SK-N-SH (cell line): ENCODE measurements around the gene RAET1E. TPM values are rescaled to one million over a fixed set of nuclear protein-coding genes. Genes with fewer than 3 reads are reported as not detected.

Experiments
- CTCF ChIA-PET: fragments of 300-600, 350-600 bp; formaldehyde crosslinking; extraction: SDS; loops from one replicate; lab custom pipeline; 2021; lab: Yijun Ruan, JAX
- POLR2A ChIA-PET: fragments of 350-600 bp; sonication (Branson Sonifier 250); formaldehyde crosslinking; extraction: SDS; loops from one replicate; lab custom pipeline; 2020; ENCODE audit warnings: antibody characterized with exemption, inconsistent platforms; lab: Yijun Ruan, JAX
- DNase-seq: peaks from one replicate; pipeline ENCODE4 v3.0.0; 2012
- H2AFZ ChIP-seq: fragments of 200-600 bp; sonication (generic); 2 replicates; pipeline ENCODE4 v1.8.1; 2016; ENCODE audit warnings: antibody characterized with exemption, mild to moderate bottlenecking, low read depth
- H3F3A ChIP-seq: fragments of 200-600 bp; sonication (generic); replicated peaks from 2 replicates; pipeline ENCODE3; 2016; ENCODE audit warnings: antibody characterized with exemption, mild to moderate bottlenecking; ENCODE audit not compliant: insufficient read depth
- H3K27ac ChIP-seq, 2 experiments: fragments of 200-500 bp in 1 of 2; fragments of 200-600 bp in 1 of 2; sonication (Bioruptor generic) in 1 of 2; sonication (generic), shearing (Covaris generic) in 1 of 2; 2 replicates each; pipeline versions ENCODE4 v1.5.1 to v1.6.1; 2014 to 2016; ENCODE audit warnings: low read depth in 2 of 2, inconsistent platforms in 1 of 2, low read length in 1 of 2, mild to moderate bottlenecking in 1 of 2, mixed read lengths in 1 of 2
- H3K27me3 ChIP-seq: fragments of 200-600 bp; sonication (generic), shearing (Covaris generic); 2 replicates; pipeline ENCODE4 v1.6.1; 2016; ENCODE audit warnings: mixed run types; ENCODE audit not compliant: insufficient read depth
- H3K36me3 ChIP-seq, 2 experiments: fragments of 200-500 bp in 1 of 2; fragments of 200-600 bp in 1 of 2; sonication (Bioruptor generic) in 1 of 2; sonication (generic) in 1 of 2; replicated peaks in 1 of 2; 2 replicates each; pipeline versions ENCODE3 to v1.5.1; 2014 to 2016; ENCODE audit warnings: low read length in 1 of 2, mild to moderate bottlenecking in 1 of 2; ENCODE audit not compliant: insufficient read depth in 2 of 2, control insufficient read depth in 1 of 2
- H3K4me1 ChIP-seq, 2 experiments: fragments of 200-500 bp in 1 of 2; fragments of 200-600 bp in 1 of 2; sonication (Bioruptor generic) in 1 of 2; sonication (generic), shearing (Covaris generic) in 1 of 2; 2 replicates each; pipeline versions ENCODE4 v1.5.1 to v1.6.1; 2014 to 2016; ENCODE audit warnings: low read depth in 1 of 2, low read length in 1 of 2, mixed run types in 1 of 2; ENCODE audit not compliant: insufficient read depth in 2 of 2, control insufficient read depth in 1 of 2
- H3K4me2 ChIP-seq: fragments of 200-600 bp; sonication (generic), shearing (Covaris generic); 2 replicates; pipeline ENCODE4 v1.6.1; 2017; ENCODE audit warnings: mixed run types
- H3K4me3 ChIP-seq, 2 experiments: fragments of 200-500 bp in 1 of 2; fragments of 200-600 bp in 1 of 2; sonication (Bioruptor generic) in 1 of 2; sonication (generic), shearing (Covaris generic) in 1 of 2; 2 replicates each; pipeline versions ENCODE4 v1.5.1 to v1.8.1; 2014 to 2016; ENCODE audit warnings: low read depth in 2 of 2, inconsistent platforms in 1 of 2, low read length in 1 of 2, mild to moderate bottlenecking in 1 of 2, mixed read lengths in 1 of 2, moderate library complexity in 1 of 2
- H3K79me2 ChIP-seq: fragments of 200-600 bp; sonication (generic); 2 replicates; pipeline ENCODE4 v1.8.1; 2017; ENCODE audit warnings: mild to moderate bottlenecking; ENCODE audit not compliant: insufficient read depth
- H3K9ac ChIP-seq: fragments of 200-600 bp; sonication (generic); 2 replicates; pipeline ENCODE4 v1.6.1; 2017; ENCODE audit warnings: mixed run types
- H3K9me2 ChIP-seq: fragments of 200-600 bp; sonication (generic); 2 replicates; pipeline ENCODE4 v1.6.1; 2017; ENCODE audit warnings: mixed run types
- H3K9me3 ChIP-seq: fragments of 200-600 bp; sonication (generic); 2 replicates; pipeline ENCODE4 v1.6.1; 2017; ENCODE audit warnings: mixed run types, mild to moderate bottlenecking, moderate library complexity
- H4K20me1 ChIP-seq: fragments of 200-600 bp; sonication (generic); 2 replicates; pipeline ENCODE4 v1.6.1; 2017; ENCODE audit warnings: mild to moderate bottlenecking, mixed run types; ENCODE audit not compliant: insufficient read depth
- CHD2 ChIP-seq: fragments of 150-350 bp; IDR thresholded peaks from 2 replicates; pipeline ENCODE4 v1.6.1; 2018; ENCODE audit warnings: low read length; ENCODE audit not compliant: partially characterized antibody
- EP300 ChIP-seq, 2 experiments: IDR thresholded peaks; 2 replicates each; pipeline versions ENCODE4 v1.4.0 to v1.6.1; 2012; ENCODE audit warnings: borderline replicate concordance in 1 of 2, low read depth in 1 of 2, low read length in 1 of 2
- FOXJ3 ChIP-seq: sonication (generic); formaldehyde crosslinking; IDR thresholded peaks from 2 replicates; pipeline ENCODE4 v1.5.1; 2020; ENCODE audit warnings: mild to moderate bottlenecking, missing genetic modification reagents
- IRF3 ChIP-seq: fragments of 150-350 bp; IDR thresholded peaks from 2 replicates; pipeline ENCODE4 v1.6.1; 2016; ENCODE audit warnings: mild to moderate bottlenecking, low read depth, low read length
- NFIC ChIP-seq: IDR thresholded peaks from 2 replicates; pipeline ENCODE4 v1.4.0; 2012; ENCODE audit warnings: borderline replicate concordance
- RAD21 ChIP-seq: IDR thresholded peaks from 2 replicates; pipeline ENCODE4 v1.6.1; 2012; ENCODE audit warnings: mild to moderate bottlenecking, low read length
- RCOR1 ChIP-seq: fragments of 150-350 bp; IDR thresholded peaks from 2 replicates; pipeline ENCODE4 v1.6.1; 2017; ENCODE audit warnings: antibody characterized with exemption, low read length
- RXRA ChIP-seq: IDR thresholded peaks from 2 replicates; pipeline ENCODE4 v1.4.0; 2012; ENCODE audit warnings: low read depth, mild to moderate bottlenecking, borderline replicate concordance
- SMC3 ChIP-seq: IDR thresholded peaks from 2 replicates; pipeline ENCODE4 v1.6.1; 2012; ENCODE audit warnings: low read depth, low read length, improper control_type of control experiment
- USF2 ChIP-seq: fragments of 150-350 bp; IDR thresholded peaks from 2 replicates; pipeline ENCODE4 v1.6.1; 2017; ENCODE audit warnings: antibody characterized with exemption, low read length, low read depth, borderline replicate concordance
- WGBS: methylation state at CpG from one replicate; pipeline ENCODE4 v1.1.6; 2017; ENCODE audit warnings: low lambda C conversion rate; 5-methylcytosine and 5-hydroxymethylcytosine counted together
- polyA plus RNA-seq, 3 experiments: library from polyadenylated mRNA; depleted of rRNA; stranded (reverse); fragments of >200 nt; gene quantifications; 2 replicates each; pipeline ENCODE4 v1.2.3, GENCODE V29; 2012

RAET1E gene
- polyA plus RNA-seq, 1 of the 3 experiments (the other 2 are of a cell fraction), result 0.15 TPM

DNA sequence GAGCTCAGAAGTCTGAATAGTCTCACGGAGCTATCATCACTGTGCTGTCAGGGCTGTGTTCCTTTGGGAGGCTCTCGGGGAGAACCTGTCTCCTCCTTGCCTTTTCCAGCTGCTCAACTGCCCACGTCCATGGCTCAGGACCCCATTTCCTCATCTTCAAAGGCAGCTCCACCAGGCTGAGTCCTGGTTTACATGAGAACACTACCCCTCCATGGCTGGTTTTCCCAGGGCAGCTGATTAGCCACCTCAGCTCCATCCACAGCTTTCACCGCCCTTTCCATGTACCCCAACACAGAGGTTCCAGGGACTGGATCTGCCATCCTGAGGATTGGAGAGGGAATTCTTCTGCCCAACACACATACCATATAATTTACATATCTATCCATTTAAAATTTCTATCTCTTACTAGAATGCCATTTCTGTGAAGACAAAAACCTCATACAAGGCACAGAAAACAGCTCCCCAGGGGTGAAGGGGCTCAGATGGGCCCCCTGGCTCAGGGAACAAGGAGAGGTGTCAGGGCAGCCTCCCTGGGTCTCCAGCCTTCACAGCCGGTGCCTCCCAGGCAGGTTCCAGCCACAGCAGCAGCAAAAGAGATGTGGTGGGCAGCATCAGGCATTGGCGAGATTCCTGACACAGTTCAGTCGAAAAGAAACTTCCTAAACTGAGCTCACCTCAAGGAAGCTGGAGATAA lies 2.2 kb upstream of the RAET1E start:
- H3K36me3 ChIP-seq, result no peaks in the 10 kb centered on the region
- H3K27ac ChIP-seq, result no peak overlapping the region
- DNase-seq, result no peak
- CTCF ChIA-PET, result interaction anchor here (0.9 to 1.3 kb wide), 2 partner anchors 14 to 62 kb away, joined by 3 read pairs; no protein-coding TSS in a partner anchor
- no peak overlapping the region for H3K4me3 ChIP-seq
- no peaks in the 10 kb centered on the region for H3K27me3 ChIP-seq
- no peaks in the 10 kb centered on the region for H3K9me2 ChIP-seq
- H2AFZ ChIP-seq, result no peak overlapping the region
- TF ChIP-seq USF2 (no peak), EP300 (IDR thresholded peaks at IDR 0.05; ENCODE audit: borderline replicate concordance in 1 of 2, low read depth in 1 of 2, low read length in 1 of 2) (no peak), FOXJ3 (CRISPR knock-in tag) (no peak)
- POLR2A ChIA-PET, result no interaction called here
- H3K4me2 ChIP-seq, result no peak overlapping the region
- WGBS, result 85% methylated on average over 7 of the region's 7 CpGs
- peaks cover 24% of the 10 kb centered on the region for H3F3A ChIP-seq
- H4K20me1 ChIP-seq, result no peaks in the 10 kb centered on the region
- H3K4me1 ChIP-seq, result peaks cover 5 to 21% of the 10 kb centered on the region in 2 experiments; a peak in 3 of 4 replicates
- H3K79me2 ChIP-seq, result no peaks in the 10 kb centered on the region
- no peak overlapping the region for H3K9ac ChIP-seq
- H3K9me3 ChIP-seq, result no peaks in the 10 kb centered on the region

- 88% methylated on average over 6 of the region's 6 CpGs for WGBS
Measured at GRCh38 chr6:149899486-149899885, 1.6 kb upstream of the RAET1E start.

More at GRCh38 chr6:149899486-149899885, 1.6 kb upstream of the RAET1E start:
- POLR2A ChIA-PET, result no interaction called here
- no peak for DNase-seq
- Histone ChIP-seq H3K27me3 (no peaks in the 10 kb centered on the region), H3K9me3 (no peaks in the 10 kb centered on the region), H3K9me2 (no peaks in the 10 kb centered on the region), H3K9ac (no peak overlapping the region), H4K20me1 (no peaks in the 10 kb centered on the region), H3K4me1 (peaks cover 5 to 21% of the 10 kb centered on the region in 2 experiments; a peak in 3 of 4 replicates), H3K4me3 (no peak overlapping the region), H2AFZ (no peak overlapping the region), H3K79me2 (no peaks in the 10 kb centered on the region), H3K36me3 (no peaks in the 10 kb centered on the region), H3F3A (peaks cover 24% of the 10 kb centered on the region), H3K27ac (no peak overlapping the region), H3K4me2 (no peak overlapping the region)
- CTCF ChIA-PET, result interaction anchor here (0.9 to 1.3 kb wide), 2 partner anchors 13 to 61 kb away, joined by 3 read pairs; no protein-coding TSS in a partner anchor
- no peak for TF ChIP-seq RXRA
- TF ChIP-seq IRF3, result no peak
- TF ChIP-seq SMC3, result no peak
- no peak for TF ChIP-seq NFIC
- TF ChIP-seq RCOR1, result no peak
- no peak for TF ChIP-seq RAD21
- TF ChIP-seq CHD2, result no peak
